Tibial artery (tissue), 4 donors: ENCODE results near the gene CRAMP1.

Experiments used
- DNase-seq, 2 donors: peaks; one replicate each; pipeline ENCODE4 v3.0.0-alpha.2; 2019
- H3K27ac ChIP-seq, 2 donors: fragments of 200-600 bp; sonication (generic) in 1 of 2; 1 replicate in 1 of 2; 2 replicates in 1 of 2; pipeline ENCODE4 v1.5.1; 2018 to 2019; ENCODE audit warnings: mild to moderate bottlenecking in 1 of 2
- H3K27me3 ChIP-seq, 2 donors: fragments of 200-600 bp; sonication (generic) in 1 of 2; one replicate each; pipeline versions ENCODE4 v1.5.1 to v1.6.0; 2016 to 2019
- H3K36me3 ChIP-seq, 3 donors: fragments of 200-600 bp; sonication (generic) in 2 of 3; one replicate each; pipeline ENCODE4 v1.5.1; 2016 to 2019; ENCODE audit warnings: mild to moderate bottlenecking in 2 of 3
- H3K4me1 ChIP-seq, 4 donors: fragments of 200-600 bp; sonication (generic) in 2 of 4; 1 replicate in 3 of 4; 2 replicates in 1 of 4; pipeline ENCODE4 v1.5.1; 2016 to 2019
- H3K4me3 ChIP-seq, 2 donors: fragments of 200-600 bp; sonication (generic) in 1 of 2; 1 replicate in 1 of 2; 2 replicates in 1 of 2; pipeline ENCODE4 v1.5.1; 2018 to 2019; ENCODE audit warnings: mild to moderate bottlenecking in 2 of 2
- H3K9me3 ChIP-seq, 3 donors: fragments of 200-600 bp; sonication (generic) in 1 of 3; one replicate each; pipeline ENCODE4 v1.5.1; 2016 to 2019
- CTCF ChIP-seq, 2 experiments: fragments of 200-600 bp in 1 of 2; fragments of 450-650 bp in 1 of 2; IDR thresholded peaks; one replicate each; pipeline ENCODE4 v1.5.1; 2017 to 2019; ENCODE audit warnings: antibody characterized with exemption in 2 of 2, mild to moderate bottlenecking in 1 of 2, moderate library complexity in 1 of 2
- intact Hi-C: fragments of 100-400 bp; cut with DNase I; formaldehyde crosslinking; loops from one replicate; pipeline ENCODE4 v1.15.0; 2023; ENCODE audit warnings: low total_unique reads

Gene CRAMP1

GRCh38 chr16:1567988-1568387 lies 44.2 kb upstream of the CRAMP1 start:
- Histone ChIP-seq H3K9me3 (no peaks in the 10 kb centered on the region), H3K27ac (no peak overlapping the region), H3K4me3 (no peak overlapping the region), H3K4me1 (no peaks in the 10 kb centered on the region), H3K27me3 (no peaks in the 10 kb centered on the region), H3K36me3 (peaks cover 6 to 88% (median 29%) of the 10 kb centered on the region in 3 donors)
- intact Hi-C loops, result no loop called here
- no peak for DNase-seq
- no peak for TF ChIP-seq CTCF (IDR thresholded peaks at IDR 0.05)

GRCh38 chr16:1571012-1571671 lies 41.0 kb upstream of the CRAMP1 start:
- H3K27me3 ChIP-seq, result no peaks in the 10 kb centered on the region
- H3K4me3 ChIP-seq, result no peak overlapping the region
- H3K27ac ChIP-seq, result no peak overlapping the region
- intact Hi-C loops, result no loop called here
- no peaks in the 10 kb centered on the region for H3K9me3 ChIP-seq
- peaks cover 0 to 65% (median 25%) of the 10 kb centered on the region in 3 donors for H3K36me3 ChIP-seq
- TF ChIP-seq CTCF (IDR thresholded peaks at IDR 0.05), result no peak
- H3K4me1 ChIP-seq, result no peaks in the 10 kb centered on the region
- DNase-seq, result no peak

GRCh38 chr16:1572673-1573072 lies 39.5 kb upstream of the CRAMP1 start:
- no peak for DNase-seq
- H3K36me3 ChIP-seq, result peaks cover 0 to 63% (median 32%) of the 10 kb centered on the region in 3 donors
- TF ChIP-seq CTCF (IDR thresholded peaks at IDR 0.05), result no peak
- intact Hi-C loops, result no loop called here
- H3K27me3 ChIP-seq, result no peaks in the 10 kb centered on the region
- H3K27ac ChIP-seq, result no peak overlapping the region
- no peaks in the 10 kb centered on the region for H3K4me1 ChIP-seq
- no peak overlapping the region for H3K4me3 ChIP-seq
- no peaks in the 10 kb centered on the region for H3K9me3 ChIP-seq

GRCh38 chr16:1573301-1573700 lies 38.9 kb upstream of the CRAMP1 start:
- intact Hi-C loops, result no loop called here
- Histone ChIP-seq H3K36me3 (peaks cover under 1 to 62% (median 32%) of the 10 kb centered on the region in 3 donors), H3K27ac (no peak overlapping the region), H3K27me3 (no peaks in the 10 kb centered on the region), H3K4me1 (no peaks in the 10 kb centered on the region), H3K9me3 (no peaks in the 10 kb centered on the region), H3K4me3 (no peak overlapping the region)
- TF ChIP-seq CTCF (IDR thresholded peaks at IDR 0.05), result no peak
- DNase-seq, result no peak

- no peaks in the 10 kb centered on the region for H3K4me1 ChIP-seq
- DNase-seq, result no peak
- no peak overlapping the region for H3K4me3 ChIP-seq
- H3K9me3 ChIP-seq, result no peaks in the 10 kb centered on the region
- no peaks in the 10 kb centered on the region for H3K27me3 ChIP-seq
- no peak for TF ChIP-seq CTCF (IDR thresholded peaks at IDR 0.05)
- peaks cover 21 to 68% (median 39%) of the 10 kb centered on the region in 3 donors for H3K36me3 ChIP-seq
- intact Hi-C loops, result no loop called here
- no peak overlapping the region for H3K27ac ChIP-seq
Observed at GRCh38 chr16:1575578-1575977, 36.6 kb upstream of the CRAMP1 start.
